Raji (cell line): ENCODE measurements around the gene CLDN34.

Source experiments
- POLR2A ChIP-seq: IDR thresholded peaks from 2 replicates; pipeline ENCODE4 v1.6.1; 2011; ENCODE audit warnings: low read depth, low read length, control low read depth; ENCODE audit not compliant: insufficient read depth

Gene CLDN34

GRCh38 chrX:10006086-10006485 is 38.9 kb downstream of the CLDN34 start:
- TF ChIP-seq POLR2A = no peak

GRCh38 chrX:10006770-10007169 is 39.6 kb downstream of the CLDN34 start:
- TF ChIP-seq POLR2A = no peak

GRCh38 chrX:10007621-10008020 is 40.5 kb downstream of the CLDN34 start:
- no peak for TF ChIP-seq POLR2A

GRCh38 chrX:10008483-10009056 is 41.4 kb downstream of the CLDN34 start:
- no peak for TF ChIP-seq POLR2A

GRCh38 chrX:10009741-10010140 is 42.6 kb downstream of the CLDN34 start:
- TF ChIP-seq POLR2A = no peak

- no peak for TF ChIP-seq POLR2A
Measured at GRCh38 chrX:10010686-10011085, 43.5 kb downstream of the CLDN34 start.

GRCh38 chrX:10011261-10011931 is 44.2 kb downstream of the CLDN34 start:
- TF ChIP-seq POLR2A = no peak

- no peak for TF ChIP-seq POLR2A
Measured at GRCh38 chrX:10011991-10012390, 44.8 kb downstream of the CLDN34 start.

- TF ChIP-seq POLR2A = 0 out of 2 replicates have a peak, but pooled peaks have one; percentile 27
Measured at GRCh38 chrX:10014462-10015354, 47.5 kb downstream of the CLDN34 start.

- no peak for TF ChIP-seq POLR2A
Measured at GRCh38 chrX:10015355-10015722, 48.2 kb downstream of the CLDN34 start.

- TF ChIP-seq POLR2A = no peak
Measured at GRCh38 chrX:10015723-10016518, 48.8 kb downstream of the CLDN34 start.

GRCh38 chrX:10016519-10017132 is 49.5 kb downstream of the CLDN34 start:
- no peak for TF ChIP-seq POLR2A

GRCh38 chrX:10017872-10018271 is 50.7 kb downstream of the CLDN34 start:
- TF ChIP-seq POLR2A = no peak
